Spleen (tissue), 7 donors: ENCODE results near the gene TMEM38B.

Experiments used
- CTCF ChIP-seq, 11 experiments: fragments of 200-600 bp in 7 of 11; fragments of 450-650 bp in 4 of 11; sonication (generic) in 4 of 11; IDR thresholded peaks in 8 of 11; conservative IDR thresholded peaks in 3 of 11; 1 replicate in 7 of 11; 2 replicates in 4 of 11; pipeline versions ENCODE4 v1.4.0 to v1.8.0; 2016 to 2021; ENCODE audit warnings: antibody characterized with exemption in 11 of 11, inconsistent platforms in 4 of 11, mild to moderate bottlenecking in 1 of 11
- POLR2A ChIP-seq, 3 donors: fragments of 450-650 bp; IDR thresholded peaks; one replicate each; pipeline ENCODE4 v1.5.1; 2017; ENCODE audit warnings: antibody characterized with exemption in 3 of 3, mild to moderate bottlenecking in 1 of 3
- POLR2AphosphoS5 ChIP-seq, 3 donors: sonication (generic); formaldehyde crosslinking; IDR thresholded peaks; one replicate each; pipeline ENCODE4 v1.5.1; 2017; ENCODE audit warnings: antibody characterized with exemption in 3 of 3
- donor health status: DM: no; HTN: no; CAD: no; lungs with moderate emphysema.
- donor health status: DM: no; HTN: no; CAD: no.
- donor health status: DM: no; HTN: no; CAD: no.

GRCh38 chr9:105656131-105656921 is 38.0 kb upstream of the TMEM38B start:
- TF ChIP-seq CTCF (IDR thresholded peaks at IDR 0.05 in 8 of 11, conservative IDR thresholded peaks at IDR 0.05 in 3 of 11), result peak in 4 of 11 experiments; percentile 9 to 33 (median 29)
- TF ChIP-seq POLR2A (IDR thresholded peaks at IDR 0.05), result no peak
- peak in 1 of 3 donors; percentile 36 for TF ChIP-seq POLR2AphosphoS5 (IDR thresholded peaks at IDR 0.05)
